Activated T-helper 9 cell treated with anti-CD3 and anti-CD28 coated beads, Interleukin-2, amount 50 U/mL, for 16 hours (primary cell): ENCODE results near the gene MRTFB.

Source experiments
- DNase-seq: peaks from one replicate; pipeline ENCODE4 v3.0.0-alpha.2; 2020; ENCODE audit warnings: low read depth

The MRTFB gene

GRCh38 chr16:14063618-14064581 lies 7.2 kb upstream of the MRTFB start:
- DNase-seq: no peak

GRCh38 chr16:14069818-14070217 lies 1.3 kb upstream of the MRTFB start:
- no peak for DNase-seq

- DNase-seq: no peak
These were observed 603 bp upstream of the MRTFB start for GRCh38 chr16:14070555-14070876.

- DNase-seq: no peak
These were observed 605 bp downstream of the MRTFB start for GRCh38 chr16:14071576-14072271.

GRCh38 chr16:14072360-14072759 lies 1.2 kb downstream of the MRTFB start:
- no peak for DNase-seq

- DNase-seq: no peak
These were observed 3.4 kb downstream of the MRTFB start for GRCh38 chr16:14074544-14074943.

GRCh38 chr16:14077918-14078317 lies 6.8 kb downstream of the MRTFB start:
- DNase-seq: no peak

GRCh38 chr16:14086477-14086876 lies 15.4 kb downstream of the MRTFB start:
- DNase-seq: no peak

GRCh38 chr16:14087181-14087580 lies 16.1 kb downstream of the MRTFB start:
- DNase-seq: no peak

- no peak for DNase-seq
These were observed 16.6 kb downstream of the MRTFB start for GRCh38 chr16:14087590-14088154.

GRCh38 chr16:14088155-14088753 lies 17.1 kb downstream of the MRTFB start:
- DNase-seq: no peak

- DNase-seq: no peak
These were observed 18.2 kb downstream of the MRTFB start for GRCh38 chr16:14089283-14089823.

- DNase-seq: no peak
These were observed 21.4 kb downstream of the MRTFB start for GRCh38 chr16:14092561-14092960.

GRCh38 chr16:14095883-14096551 lies 24.9 kb downstream of the MRTFB start:
- no peak for DNase-seq

- no peak for DNase-seq
These were observed 26.3 kb downstream of the MRTFB start for GRCh38 chr16:14097182-14097959.

- no peak for DNase-seq
These were observed 27.0 kb downstream of the MRTFB start for GRCh38 chr16:14098081-14098480.

- DNase-seq: no peak
These were observed 29.7 kb downstream of the MRTFB start for GRCh38 chr16:14100825-14101224.

- DNase-seq: no peak
These were observed 30.3 kb downstream of the MRTFB start for GRCh38 chr16:14101415-14101814.

- no peak for DNase-seq
These were observed 32.0 kb downstream of the MRTFB start for GRCh38 chr16:14102925-14103720.

GRCh38 chr16:14104066-14104465 lies 32.9 kb downstream of the MRTFB start:
- no peak for DNase-seq
